Lower lobe of right lung (tissue), 2 donors: ENCODE results near the gene CD1C. TPM values are rescaled to one million over a fixed set of nuclear protein-coding genes. Genes with fewer than 3 reads are reported as not detected.

Experiments
- ATAC-seq, 2 donors: fragments of 200-7000 bp; cut with Tn5 transposase; one replicate each; pipeline ENCODE4 v1.9.1; 2020 to 2022; ENCODE audit warnings: mild to moderate bottlenecking in 2 of 2, moderate library complexity in 2 of 2
- DNase-seq: peaks from one replicate; pipeline ENCODE4 v3.0.0-alpha.2; 2020
- H3K27ac ChIP-seq: fragments of 200-600 bp; one replicate; pipeline ENCODE4 v1.8.0; 2022
- H3K27me3 ChIP-seq: fragments of 200-600 bp; one replicate; pipeline ENCODE4 v1.8.0; 2022; ENCODE audit warnings: low read depth
- H3K36me3 ChIP-seq: fragments of 200-600 bp; one replicate; pipeline ENCODE4 v1.8.0; 2022; ENCODE audit warnings: mild to moderate bottlenecking
- H3K4me1 ChIP-seq: fragments of 200-600 bp; one replicate; pipeline ENCODE4 v1.8.0; 2022
- H3K4me3 ChIP-seq: fragments of 200-600 bp; one replicate; pipeline ENCODE4 v1.8.0; 2022; ENCODE audit warnings: mild to moderate bottlenecking
- H3K9me3 ChIP-seq: fragments of 200-600 bp; one replicate; pipeline ENCODE4 v1.8.0; 2022
- intact Hi-C: fragments of 100-400 bp; cut with DNase I; formaldehyde crosslinking; loops from one replicate; pipeline ENCODE4 v1.11.0; 2022
- long read RNA-seq: library from polyadenylated mRNA; unstranded; transcript quantifications from one replicate; pipeline ENCODE4 v2.0.0, GENCODE V29; 2021
- total RNA-seq: library from RNA; stranded (reverse); fragmentation: NEBNext Ultra II Directional; extraction: Animal tissue kit (Norgen Biotek cat#: 25700); gene quantifications from one replicate; pipeline ENCODE4 v1.2.1, GENCODE V29; 2021
- TF ChIP-seq, protein P1 (sequence below): fragments of 200-600 bp; IDR thresholded peaks from one replicate; pipeline ENCODE4 v1.8.0; 2022; ENCODE audit warnings: antibody characterized with exemption, mild to moderate bottlenecking
- donor health status: DM: no; HTN: yes; CAD: no; lungs with severe emphysema.

CD1C gene
- 3.0 TPM for total RNA-seq
- long read RNA-seq, partial matches to known transcripts, result 0 of 4 reads
- long read RNA-seq, other reads (novel, unspliced or antisense), result 0 of 4 reads

DNA sequence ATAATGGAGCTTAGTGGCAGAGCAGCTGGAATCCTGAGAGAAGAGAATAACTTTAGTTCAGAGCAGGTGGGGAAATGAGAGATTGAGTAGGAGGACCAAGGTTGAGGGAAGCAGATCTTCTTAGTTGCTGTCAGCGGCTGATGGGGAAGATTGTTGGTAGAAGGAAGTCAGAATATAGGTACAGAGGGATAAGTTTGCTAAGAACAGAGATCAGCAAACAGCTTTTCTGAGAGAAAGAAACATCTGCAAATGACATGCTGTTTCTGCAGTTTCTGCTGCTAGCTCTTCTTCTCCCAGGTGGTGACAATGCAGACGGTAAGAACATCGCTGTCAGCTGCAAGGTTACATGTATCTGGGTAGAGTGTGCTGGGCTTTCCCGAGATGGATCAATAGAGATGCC lies at the start of gene CD1C:
CD1C (plus strand) TSS at position 113 of the 400 bp plus-strand sequence; CDS start at position 255, 142 bp downstream.
- Histone ChIP-seq H3K4me1 (no peaks in the 10 kb centered on the region), H3K9me3 (no peaks in the 10 kb centered on the region), H3K36me3 (no peaks in the 10 kb centered on the region), H3K27ac (no peak within 1 kb of the TSS), H3K4me3 (no peak within 1 kb of the TSS), H3K27me3 (no peaks in the 10 kb centered on the region)
- DNase-seq (no peak), ATAC-seq (no peak)
- intact Hi-C loops, result no loop called here
- TF ChIP-seq, protein P1, sequence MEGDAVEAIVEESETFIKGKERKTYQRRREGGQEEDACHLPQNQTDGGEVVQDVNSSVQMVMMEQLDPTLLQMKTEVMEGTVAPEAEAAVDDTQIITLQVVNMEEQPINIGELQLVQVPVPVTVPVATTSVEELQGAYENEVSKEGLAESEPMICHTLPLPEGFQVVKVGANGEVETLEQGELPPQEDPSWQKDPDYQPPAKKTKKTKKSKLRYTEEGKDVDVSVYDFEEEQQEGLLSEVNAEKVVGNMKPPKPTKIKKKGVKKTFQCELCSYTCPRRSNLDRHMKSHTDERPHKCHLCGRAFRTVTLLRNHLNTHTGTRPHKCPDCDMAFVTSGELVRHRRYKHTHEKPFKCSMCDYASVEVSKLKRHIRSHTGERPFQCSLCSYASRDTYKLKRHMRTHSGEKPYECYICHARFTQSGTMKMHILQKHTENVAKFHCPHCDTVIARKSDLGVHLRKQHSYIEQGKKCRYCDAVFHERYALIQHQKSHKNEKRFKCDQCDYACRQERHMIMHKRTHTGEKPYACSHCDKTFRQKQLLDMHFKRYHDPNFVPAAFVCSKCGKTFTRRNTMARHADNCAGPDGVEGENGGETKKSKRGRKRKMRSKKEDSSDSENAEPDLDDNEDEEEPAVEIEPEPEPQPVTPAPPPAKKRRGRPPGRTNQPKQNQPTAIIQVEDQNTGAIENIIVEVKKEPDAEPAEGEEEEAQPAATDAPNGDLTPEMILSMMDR, result no peak

GRCh38 chr1:158246650-158247049 lies 43.1 kb upstream of the CD1C start:
- no peaks in the 10 kb centered on the region for H3K27me3 ChIP-seq
- H3K36me3 ChIP-seq, result no peaks in the 10 kb centered on the region
- H3K4me3 ChIP-seq, result no peak overlapping the region
- ATAC-seq, result no peak
- no peak for DNase-seq
- TF ChIP-seq, protein P1, result no peak
- intact Hi-C loops, result no loop called here
- H3K27ac ChIP-seq, result no peak overlapping the region
- peaks cover 6% of the 10 kb centered on the region for H3K4me1 ChIP-seq
- no peaks in the 10 kb centered on the region for H3K9me3 ChIP-seq

DNA sequence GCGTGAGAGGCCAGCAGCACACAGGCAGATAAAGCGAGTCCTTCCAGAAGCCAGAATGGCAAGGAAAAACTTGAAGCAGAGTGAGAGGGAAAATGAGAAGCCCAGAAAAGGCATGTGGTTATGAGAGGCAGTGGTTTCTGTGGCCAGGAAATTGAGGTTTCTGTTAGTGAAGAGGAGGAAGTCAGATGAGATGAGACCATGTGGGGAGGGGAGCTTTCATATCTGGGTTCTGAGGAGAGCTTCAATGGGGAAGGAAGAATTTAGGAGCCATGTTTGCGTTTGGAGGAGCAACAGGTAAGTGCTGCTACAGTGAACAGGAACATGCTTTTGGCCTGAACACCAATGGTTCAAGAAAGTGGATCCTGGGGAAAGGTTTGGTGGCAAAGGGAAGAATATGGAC lies 41.6 kb upstream of the CD1C start:
- Histone ChIP-seq H3K27ac (no peak overlapping the region), H3K9me3 (no peaks in the 10 kb centered on the region), H3K27me3 (no peaks in the 10 kb centered on the region), H3K4me1 (peaks cover 6% of the 10 kb centered on the region), H3K4me3 (no peak overlapping the region), H3K36me3 (no peaks in the 10 kb centered on the region)
- TF ChIP-seq, protein P1, result no peak
- intact Hi-C loops, result no loop called here
- DNase-seq (no peak), ATAC-seq (peak; percentile 65)

DNA sequence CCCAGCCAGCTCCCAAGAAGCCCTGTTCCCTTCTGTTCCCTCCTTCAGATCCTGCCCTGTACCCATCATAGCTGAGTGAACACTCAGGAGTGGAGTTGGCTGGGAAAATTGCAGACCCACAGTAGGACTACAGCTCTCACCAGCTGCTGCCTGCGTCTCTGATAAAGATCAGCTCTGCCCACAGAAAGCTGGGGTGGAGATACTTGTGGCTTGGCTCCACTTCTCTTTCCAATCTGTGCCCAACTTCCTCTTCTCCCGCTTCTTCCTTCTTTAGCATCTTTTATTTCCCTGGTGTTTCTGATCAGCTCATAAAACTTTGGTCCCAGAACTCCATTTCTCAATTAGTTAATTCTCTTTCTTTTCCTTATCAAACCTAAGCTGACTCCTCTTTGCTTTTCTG lies 41.0 kb upstream of the CD1C start:
- TF ChIP-seq, protein P1, result no peak
- intact Hi-C loops, result no loop called here
- Histone ChIP-seq H3K9me3 (no peaks in the 10 kb centered on the region), H3K4me3 (no peak overlapping the region), H3K36me3 (no peaks in the 10 kb centered on the region), H3K4me1 (peaks cover 6% of the 10 kb centered on the region), H3K27me3 (no peaks in the 10 kb centered on the region), H3K27ac (no peak overlapping the region)
- DNase-seq (no peak), ATAC-seq (peak in 1 of 2 donors; percentile 64)

- Histone ChIP-seq H3K27ac (no peak overlapping the region), H3K4me1 (peaks cover 6% of the 10 kb centered on the region), H3K4me3 (no peak overlapping the region), H3K36me3 (no peaks in the 10 kb centered on the region), H3K9me3 (no peaks in the 10 kb centered on the region), H3K27me3 (no peaks in the 10 kb centered on the region)
- ATAC-seq, result no peak
- TF ChIP-seq, protein P1, result no peak
- intact Hi-C loops, result no loop called here
- no peak for DNase-seq
These were observed 40.1 kb upstream of the CD1C start for GRCh38 chr1:158249646-158250045.

DNA sequence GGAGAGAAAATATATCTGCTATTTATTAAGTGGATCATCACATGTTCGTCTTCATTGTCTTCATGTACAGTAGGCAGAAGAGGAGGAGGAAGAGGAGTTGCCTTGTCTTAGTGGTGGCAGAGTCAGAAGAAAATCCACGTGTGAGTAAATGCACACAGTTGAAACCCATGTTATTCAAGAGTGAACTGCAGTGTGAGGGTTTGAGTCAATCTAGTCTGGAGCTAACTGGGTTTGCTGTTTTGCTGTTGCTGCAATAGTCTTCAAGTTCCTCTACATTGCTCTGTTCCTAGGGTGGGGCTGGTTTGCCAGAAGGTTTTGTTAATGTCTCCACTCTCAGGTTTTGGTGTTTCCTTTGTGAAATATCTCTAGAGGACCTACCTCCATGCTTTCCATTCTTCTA lies 38.6 kb upstream of the CD1C start:
- no peaks in the 10 kb centered on the region for H3K9me3 ChIP-seq

More for the DNA sequence above, 38.6 kb upstream of the CD1C start:
- no peak overlapping the region for H3K27ac ChIP-seq
- intact Hi-C loops, result no loop called here
- no peaks in the 10 kb centered on the region for H3K27me3 ChIP-seq
- ATAC-seq (no peak), DNase-seq (no peak)
- H3K36me3 ChIP-seq, result no peaks in the 10 kb centered on the region
- TF ChIP-seq, protein P1, result no peak
- H3K4me1 ChIP-seq, result peaks cover 6% of the 10 kb centered on the region
- no peak overlapping the region for H3K4me3 ChIP-seq
